Ectodermal cell (in vitro differentiated cells): ENCODE results near the gene GUCY2D.
"Not testable (repeated sequence)": the region's sequence is repeated elsewhere in the genome, so short reads cannot be mapped to it uniquely, and the experiment has no call there.

Experiments
- H3K27ac ChIP-seq: 2 replicates; pipeline ENCODE4 v1.7.0; 2013; ENCODE audit warnings: mild to moderate bottlenecking, low read depth, low read length; ENCODE audit not compliant: insufficient read depth, poor library complexity, severe bottlenecking
- H3K27me3 ChIP-seq: 2 replicates; pipeline ENCODE4 v1.7.0; 2013; ENCODE audit warnings: mild to moderate bottlenecking, low read length; ENCODE audit not compliant: insufficient read depth, control insufficient read depth, poor library complexity, severe bottlenecking
- H3K36me3 ChIP-seq: one replicate; pipeline ENCODE4 v1.7.0; 2013; ENCODE audit warnings: low read length; ENCODE audit not compliant: control insufficient read depth, insufficient read depth
- H3K4me1 ChIP-seq: one replicate; pipeline ENCODE4 v1.7.0; 2013; ENCODE audit warnings: low read length; ENCODE audit not compliant: control insufficient read depth, insufficient read depth
- H3K4me3 ChIP-seq: 2 replicates; pipeline ENCODE4 v1.7.0; 2013; ENCODE audit warnings: low read depth, low read length, control low read depth; ENCODE audit not compliant: insufficient read depth
- H3K9me3 ChIP-seq: 2 replicates; pipeline ENCODE4 v1.7.0; 2013; ENCODE audit warnings: mild to moderate bottlenecking, low read length, moderate library complexity; ENCODE audit not compliant: control insufficient read depth
- WGBS, 2 experiments: methylation state at CpG; one replicate each; pipeline ENCODE4 v1.1.7; 2013; ENCODE audit warnings: missing lambda C conversion rate in 2 of 2; 5-methylcytosine and 5-hydroxymethylcytosine counted together

GUCY2D gene

GRCh38 chr17:8018436-8018835 lies 16.0 kb downstream of the GUCY2D start:
- Histone ChIP-seq H3K4me3 (no peak overlapping the region), H3K27ac (no peak overlapping the region), H3K9me3 (no peaks in the 10 kb centered on the region), H3K4me1 (no peaks in the 10 kb centered on the region), H3K27me3 (peaks cover 28% of the 10 kb centered on the region), H3K36me3 (no peaks in the 10 kb centered on the region)
- 86 to 90% methylated on average over 3 of the region's 3 CpGs for WGBS, 2 experiments

- WGBS, 2 experiments = 66 to 69% methylated on average over 3 to 5 of the region's 5 CpGs
- no peaks in the 10 kb centered on the region for H3K4me1 ChIP-seq
- H3K36me3 ChIP-seq = no peaks in the 10 kb centered on the region
- H3K27me3 ChIP-seq = peaks cover 23% of the 10 kb centered on the region
- H3K4me3 ChIP-seq = no peak overlapping the region
- no peak overlapping the region for H3K27ac ChIP-seq
- no peaks in the 10 kb centered on the region for H3K9me3 ChIP-seq
Measured at GRCh38 chr17:8019166-8019565, 16.8 kb downstream of the GUCY2D start.

- H3K36me3 ChIP-seq = no peaks in the 10 kb centered on the region
- no peak overlapping the region for H3K27ac ChIP-seq
- no peaks in the 10 kb centered on the region for H3K4me1 ChIP-seq
- WGBS, 2 experiments = 91 to 93% methylated on average over 16 of the region's 16 CpGs
- H3K27me3 ChIP-seq = peaks cover 19% of the 10 kb centered on the region
- H3K9me3 ChIP-seq = no peaks in the 10 kb centered on the region
- no peak overlapping the region for H3K4me3 ChIP-seq
Measured at GRCh38 chr17:8019665-8020650, 17.5 kb downstream of the GUCY2D start.

DNA sequence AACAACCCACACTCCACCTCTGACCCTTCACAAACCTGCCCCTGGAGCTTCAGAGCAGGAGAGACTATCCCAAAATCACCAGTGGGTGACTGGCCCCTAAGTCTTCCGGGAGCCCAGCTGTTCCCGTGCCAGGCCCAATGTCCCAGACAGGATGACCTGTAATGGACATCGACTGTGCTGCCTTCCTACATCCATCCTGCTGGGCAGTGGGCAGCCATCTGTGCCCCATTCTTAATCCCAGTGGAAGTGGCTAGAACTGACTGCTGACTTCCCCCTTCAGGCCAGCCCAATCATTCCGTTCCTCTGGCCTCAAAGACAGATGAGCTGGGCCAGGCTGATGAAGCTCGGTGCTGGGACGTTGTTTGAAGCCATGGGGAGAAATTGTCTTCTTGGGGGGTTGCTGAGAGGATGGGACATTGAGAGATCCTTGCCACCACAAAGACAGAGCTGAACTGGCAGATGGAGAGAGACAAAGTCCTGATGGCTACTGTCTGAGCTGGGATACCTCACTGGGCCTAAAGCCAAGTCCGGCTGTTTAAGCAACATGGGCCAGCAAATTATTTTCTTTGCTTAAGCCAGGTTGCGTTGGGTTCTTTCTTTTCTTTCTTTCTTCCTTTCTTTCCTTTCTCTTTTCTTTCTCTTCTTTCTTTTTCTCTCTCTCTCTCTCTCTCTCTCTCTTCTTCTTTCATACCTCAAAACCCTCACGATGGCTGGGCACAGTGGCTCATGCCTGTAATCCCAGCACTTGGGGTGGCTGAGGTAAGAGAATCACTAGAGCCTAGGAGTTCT lies 18.6 kb downstream of the GUCY2D start:
- Histone ChIP-seq H3K27ac (no peak overlapping the region), H3K9me3 (no peaks in the 10 kb centered on the region), H3K27me3 (peaks cover 8% of the 10 kb centered on the region), H3K36me3 (no peaks in the 10 kb centered on the region), H3K4me1 (no peaks in the 10 kb centered on the region), H3K4me3 (no peak overlapping the region)
- WGBS, 2 experiments = 94 to 95% methylated on average over 9 of the region's 9 CpGs

- Histone ChIP-seq H3K36me3 (no peaks in the 10 kb centered on the region), H3K9me3 (no peaks in the 10 kb centered on the region), H3K27ac (no peak overlapping the region), H3K27me3 (peaks cover under 1% of the 10 kb centered on the region), H3K4me3 (no peak overlapping the region), H3K4me1 (no peaks in the 10 kb centered on the region)
- 96% methylated on average over 13 of the region's 13 CpGs for WGBS, 2 experiments
Measured at GRCh38 chr17:8021565-8022359, 19.3 kb downstream of the GUCY2D start.

GRCh38 chr17:8022360-8023003 lies 20.1 kb downstream of the GUCY2D start:
- Histone ChIP-seq H3K36me3 (no peaks in the 10 kb centered on the region), H3K4me1 (no peaks in the 10 kb centered on the region), H3K27me3 (no peaks in the 10 kb centered on the region), H3K9me3 (no peaks in the 10 kb centered on the region), H3K27ac (no peak overlapping the region), H3K4me3 (no peak overlapping the region)
- WGBS, 2 experiments = 85 to 89% methylated on average over 4 of the region's 4 CpGs

DNA sequence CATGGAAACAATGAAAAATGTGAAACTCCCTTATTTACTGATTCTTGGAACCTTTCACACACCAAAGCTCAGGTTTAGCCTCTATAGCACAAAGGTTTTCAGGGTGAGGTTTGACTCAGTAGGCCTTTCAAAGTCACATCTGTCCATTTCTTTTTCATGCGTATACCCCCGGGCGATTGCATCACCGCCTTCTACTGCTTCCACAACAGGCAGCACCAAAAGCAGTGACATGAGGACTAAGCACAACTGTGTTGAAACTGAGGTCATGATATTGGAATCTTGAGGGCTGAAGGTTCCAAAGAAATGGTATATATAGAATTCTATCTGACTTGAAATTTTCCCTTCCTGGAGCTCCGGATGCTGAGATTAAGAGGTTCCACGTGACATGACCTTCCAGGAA lies 21.7 kb downstream of the GUCY2D start:
- H3K4me1 ChIP-seq, H3K36me3 ChIP-seq, H3K9me3 ChIP-seq, H3K4me3 ChIP-seq, H3K27me3 ChIP-seq, H3K27ac ChIP-seq: not testable (repeated sequence)
- WGBS, 2 experiments = 93 to 99% methylated on average over 5 to 6 of the region's 6 CpGs

GRCh38 chr17:8025176-8025911 lies 22.9 kb downstream of the GUCY2D start:
- no peaks in the 10 kb centered on the region for H3K36me3 ChIP-seq
- no peaks in the 10 kb centered on the region for H3K9me3 ChIP-seq
- no peaks in the 10 kb centered on the region for H3K27me3 ChIP-seq
- no peaks in the 10 kb centered on the region for H3K4me1 ChIP-seq
- 92 to 93% methylated on average over 9 of the region's 9 CpGs for WGBS, 2 experiments
- no peak overlapping the region for H3K4me3 ChIP-seq
- H3K27ac ChIP-seq = no peak overlapping the region

DNA sequence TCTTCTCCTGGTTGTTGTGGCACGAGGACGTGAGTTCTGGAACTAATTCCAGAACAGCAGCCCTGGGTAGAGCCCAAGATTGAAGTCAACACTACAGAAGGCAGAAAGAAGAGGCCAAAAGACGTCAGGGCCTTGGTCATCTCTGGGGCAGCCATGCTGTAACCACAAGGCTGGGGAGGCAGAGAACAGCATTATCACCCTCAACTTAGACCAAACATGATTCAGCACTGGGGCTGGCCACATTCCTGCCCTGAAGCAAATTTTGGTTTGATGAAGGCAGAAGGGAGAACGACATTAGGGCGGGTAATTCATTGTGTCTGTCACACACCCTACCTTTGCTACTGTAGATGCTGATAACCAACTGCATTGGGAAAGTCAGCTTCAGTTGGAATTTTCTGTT lies 26.7 kb downstream of the GUCY2D start:
- WGBS, 2 experiments = 83 to 86% methylated on average over 5 of the region's 5 CpGs

More for the DNA sequence above, 26.7 kb downstream of the GUCY2D start:
- Histone ChIP-seq H3K27ac (no peak overlapping the region), H3K9me3 (no peaks in the 10 kb centered on the region), H3K4me3 (no peak overlapping the region), H3K36me3 (no peaks in the 10 kb centered on the region), H3K27me3 (no peaks in the 10 kb centered on the region), H3K4me1 (no peaks in the 10 kb centered on the region)
